ENCODE measurements around the gene ADSL. TPM values are rescaled to one million over a fixed set of nuclear protein-coding genes. Genes with fewer than 3 reads are reported as not detected.

ADSL gene
- total and polyA plus RNA-seq, 4 donors = 19.4 to 54.5 (median 39.8) TPM

DNA sequence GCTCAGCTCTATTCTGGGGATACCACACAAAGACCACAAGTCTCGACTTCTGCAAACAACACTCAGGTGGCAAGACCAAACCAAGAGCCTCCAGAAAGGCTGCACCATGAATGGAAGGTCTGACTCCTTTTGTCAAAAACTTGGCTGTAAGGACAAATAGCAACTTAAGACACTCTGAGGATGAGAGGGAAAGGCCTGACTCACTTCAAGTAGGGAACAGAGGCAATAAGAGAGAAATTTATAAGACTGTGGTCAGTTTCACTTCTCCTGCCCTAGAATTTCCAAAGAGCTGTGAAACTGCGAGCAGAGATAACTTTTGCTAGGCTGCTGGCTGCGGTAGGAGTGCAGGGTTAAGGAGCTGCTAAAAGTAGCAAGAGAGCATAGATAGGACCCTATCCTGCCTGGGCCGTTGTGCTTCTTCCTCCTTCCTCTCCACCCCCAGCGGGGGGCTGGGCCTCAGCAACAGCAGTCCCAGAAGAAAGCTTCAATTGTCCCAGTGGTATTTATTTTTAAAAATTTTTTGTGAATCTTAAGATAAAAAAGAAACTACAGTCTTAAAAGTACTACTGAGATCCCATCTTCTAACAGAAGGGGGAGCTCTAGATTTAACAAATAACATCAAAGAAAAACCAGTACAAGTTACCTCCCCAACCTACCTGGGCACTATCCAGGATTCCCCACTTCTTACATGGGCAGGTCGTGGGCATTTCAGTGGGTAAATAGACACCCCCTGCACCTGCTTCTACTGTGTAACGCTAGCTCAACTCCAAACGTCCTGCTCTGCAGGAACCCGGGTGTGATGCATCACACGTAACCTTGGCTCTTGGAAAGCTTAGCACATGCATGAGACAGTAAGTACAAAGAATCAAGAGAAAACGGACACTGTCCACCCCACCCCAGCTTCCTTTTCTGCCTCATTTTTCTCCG lies 90.5 kb downstream of the ADSL start:
- Histone ChIP-seq H3K4me3 (ENCODE audit: low read depth in 1 of 3, low read length in 3 of 3) (no peak overlapping the region), H3K4me1 (ENCODE audit: control insufficient read depth in 4 of 4, insufficient read depth in 4 of 4, low read length in 3 of 4) (peaks cover 0 to 9% (median 4%) of the 10 kb centered on the region in 4 donors), H3K9me3 (ENCODE audit: control insufficient read depth in 4 of 4, low read length in 3 of 4) (no peaks in the 10 kb centered on the region), H3K9ac (ENCODE audit: low read depth in 1 of 2, low read length in 2 of 2) (no peak overlapping the region), H3K27me3 (ENCODE audit: control insufficient read depth in 4 of 4, insufficient read depth in 4 of 4, low read length in 3 of 4) (no peaks in the 10 kb centered on the region), H3K36me3 (ENCODE audit: control insufficient read depth in 4 of 4, insufficient read depth in 3 of 4, low read depth in 1 of 4, low read length in 3 of 4) (peaks cover 0 to 5% (median 3%) of the 10 kb centered on the region in 4 donors), H3K27ac (ENCODE audit: low read depth in 1 of 2, low read length in 2 of 2) (peak overlapping the region in 1 of 2 donors; percentile 4)
- WGBS = 34% methylated on average over 12 of the region's 12 CpGs
- TF ChIP-seq, protein P1, sequence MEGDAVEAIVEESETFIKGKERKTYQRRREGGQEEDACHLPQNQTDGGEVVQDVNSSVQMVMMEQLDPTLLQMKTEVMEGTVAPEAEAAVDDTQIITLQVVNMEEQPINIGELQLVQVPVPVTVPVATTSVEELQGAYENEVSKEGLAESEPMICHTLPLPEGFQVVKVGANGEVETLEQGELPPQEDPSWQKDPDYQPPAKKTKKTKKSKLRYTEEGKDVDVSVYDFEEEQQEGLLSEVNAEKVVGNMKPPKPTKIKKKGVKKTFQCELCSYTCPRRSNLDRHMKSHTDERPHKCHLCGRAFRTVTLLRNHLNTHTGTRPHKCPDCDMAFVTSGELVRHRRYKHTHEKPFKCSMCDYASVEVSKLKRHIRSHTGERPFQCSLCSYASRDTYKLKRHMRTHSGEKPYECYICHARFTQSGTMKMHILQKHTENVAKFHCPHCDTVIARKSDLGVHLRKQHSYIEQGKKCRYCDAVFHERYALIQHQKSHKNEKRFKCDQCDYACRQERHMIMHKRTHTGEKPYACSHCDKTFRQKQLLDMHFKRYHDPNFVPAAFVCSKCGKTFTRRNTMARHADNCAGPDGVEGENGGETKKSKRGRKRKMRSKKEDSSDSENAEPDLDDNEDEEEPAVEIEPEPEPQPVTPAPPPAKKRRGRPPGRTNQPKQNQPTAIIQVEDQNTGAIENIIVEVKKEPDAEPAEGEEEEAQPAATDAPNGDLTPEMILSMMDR (IDR thresholded peaks at IDR 0.05; ENCODE audit: low read depth, low read length, missing input control) = peak; percentile 45
- TF ChIP-seq RAD21 (IDR thresholded peaks at IDR 0.05) = peak; percentile 75 to 76
- TF ChIP-seq, protein P2, sequence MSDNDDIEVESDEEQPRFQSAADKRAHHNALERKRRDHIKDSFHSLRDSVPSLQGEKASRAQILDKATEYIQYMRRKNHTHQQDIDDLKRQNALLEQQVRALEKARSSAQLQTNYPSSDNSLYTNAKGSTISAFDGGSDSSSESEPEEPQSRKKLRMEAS (IDR thresholded peaks at IDR 0.05) = no peak
- peak; percentile 44 for DNase-seq (ENCODE audit: low spot score)

Other genes with a start within 250 kb of the ADSL start
- gene TNRC6B, start 168.6 kb upstream of the ADSL start, total RNA-seq = 10 to 100 TPM; 29.9 to 39.1 TPM
- 10 to 100 TPM in 1 of 2 donors, 1 to 10 TPM in 1; 4.6 to 22.8 TPM for gene TNRC6B, start 168.6 kb upstream of the ADSL start, polyA plus RNA-seq
- gene SGSM3, start 24.1 kb downstream of the ADSL start, total RNA-seq = 10 to 100 TPM; 14.9 to 32.9 TPM
- gene SGSM3, start 24.1 kb downstream of the ADSL start, polyA plus RNA-seq = 10 to 100 TPM; 21.1 to 29.4 TPM

Data from liver (tissue), 9 donors.